ENCODE results near the gene SCNN1G.

The SCNN1G gene

DNA sequence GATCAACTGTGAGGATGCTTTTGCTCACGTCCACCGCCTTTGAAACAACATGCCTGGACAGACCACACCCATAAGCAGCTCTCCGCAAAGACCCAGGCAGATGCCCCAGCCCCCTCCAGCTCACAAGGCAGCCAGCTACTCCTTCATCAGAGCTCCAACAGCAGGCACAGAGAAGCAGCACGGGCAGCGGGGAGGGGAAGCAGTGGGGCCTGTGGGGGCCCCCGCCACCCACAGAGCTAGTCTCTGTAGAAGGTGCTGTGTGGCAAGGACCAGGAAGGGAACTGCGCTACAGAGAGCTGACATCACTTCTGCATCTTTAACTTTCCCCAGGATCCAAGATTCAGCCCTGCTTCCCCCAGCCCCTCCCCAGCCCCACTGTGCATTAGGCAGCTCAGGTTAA lies 10.0 kb upstream of the SCNN1G start:
- H3K36me3 ChIP-seq: no peaks in the 10 kb centered on the region
- TF ChIP-seq, protein P1, sequence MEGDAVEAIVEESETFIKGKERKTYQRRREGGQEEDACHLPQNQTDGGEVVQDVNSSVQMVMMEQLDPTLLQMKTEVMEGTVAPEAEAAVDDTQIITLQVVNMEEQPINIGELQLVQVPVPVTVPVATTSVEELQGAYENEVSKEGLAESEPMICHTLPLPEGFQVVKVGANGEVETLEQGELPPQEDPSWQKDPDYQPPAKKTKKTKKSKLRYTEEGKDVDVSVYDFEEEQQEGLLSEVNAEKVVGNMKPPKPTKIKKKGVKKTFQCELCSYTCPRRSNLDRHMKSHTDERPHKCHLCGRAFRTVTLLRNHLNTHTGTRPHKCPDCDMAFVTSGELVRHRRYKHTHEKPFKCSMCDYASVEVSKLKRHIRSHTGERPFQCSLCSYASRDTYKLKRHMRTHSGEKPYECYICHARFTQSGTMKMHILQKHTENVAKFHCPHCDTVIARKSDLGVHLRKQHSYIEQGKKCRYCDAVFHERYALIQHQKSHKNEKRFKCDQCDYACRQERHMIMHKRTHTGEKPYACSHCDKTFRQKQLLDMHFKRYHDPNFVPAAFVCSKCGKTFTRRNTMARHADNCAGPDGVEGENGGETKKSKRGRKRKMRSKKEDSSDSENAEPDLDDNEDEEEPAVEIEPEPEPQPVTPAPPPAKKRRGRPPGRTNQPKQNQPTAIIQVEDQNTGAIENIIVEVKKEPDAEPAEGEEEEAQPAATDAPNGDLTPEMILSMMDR (IDR thresholded peaks at IDR 0.05; ENCODE audit: low read depth, low read length): no peak
- H3K4me1 ChIP-seq: no peaks in the 10 kb centered on the region
- H3K27me3 ChIP-seq: peaks cover 20% of the 10 kb centered on the region
- no peaks in the 10 kb centered on the region for H3K9me3 ChIP-seq
- no peak overlapping the region for H3K4me3 ChIP-seq (ENCODE audit: low read depth, low read length)
- DNase-seq: no peak

GRCh38 chr16:23172994-23173393 lies 9.6 kb upstream of the SCNN1G start:
- Histone ChIP-seq H3K9me3 (no peaks in the 10 kb centered on the region), H3K4me1 (no peaks in the 10 kb centered on the region), H3K4me3 (ENCODE audit: low read depth, low read length) (no peak overlapping the region), H3K27me3 (peaks cover 17% of the 10 kb centered on the region), H3K36me3 (no peaks in the 10 kb centered on the region)
- TF ChIP-seq, protein P1 (IDR thresholded peaks at IDR 0.05; ENCODE audit: low read depth, low read length): no peak
- no peak for DNase-seq

- Histone ChIP-seq H3K27me3 (peaks cover 13% of the 10 kb centered on the region), H3K36me3 (no peaks in the 10 kb centered on the region), H3K4me1 (no peaks in the 10 kb centered on the region), H3K4me3 (ENCODE audit: low read depth, low read length) (no peak overlapping the region), H3K9me3 (no peaks in the 10 kb centered on the region)
- TF ChIP-seq, protein P1 (IDR thresholded peaks at IDR 0.05; ENCODE audit: low read depth, low read length): no peak
- no peak for DNase-seq
Observed at GRCh38 chr16:23174622-23175021, 7.9 kb upstream of the SCNN1G start.

GRCh38 chr16:23175651-23176050 lies 6.9 kb upstream of the SCNN1G start:
- no peak overlapping the region for H3K4me3 ChIP-seq (ENCODE audit: low read depth, low read length)
- no peak for DNase-seq
- H3K27me3 ChIP-seq: peaks cover 8% of the 10 kb centered on the region
- TF ChIP-seq, protein P1 (IDR thresholded peaks at IDR 0.05; ENCODE audit: low read depth, low read length): no peak
- no peaks in the 10 kb centered on the region for H3K36me3 ChIP-seq
- no peaks in the 10 kb centered on the region for H3K9me3 ChIP-seq
- H3K4me1 ChIP-seq: no peaks in the 10 kb centered on the region

DNA sequence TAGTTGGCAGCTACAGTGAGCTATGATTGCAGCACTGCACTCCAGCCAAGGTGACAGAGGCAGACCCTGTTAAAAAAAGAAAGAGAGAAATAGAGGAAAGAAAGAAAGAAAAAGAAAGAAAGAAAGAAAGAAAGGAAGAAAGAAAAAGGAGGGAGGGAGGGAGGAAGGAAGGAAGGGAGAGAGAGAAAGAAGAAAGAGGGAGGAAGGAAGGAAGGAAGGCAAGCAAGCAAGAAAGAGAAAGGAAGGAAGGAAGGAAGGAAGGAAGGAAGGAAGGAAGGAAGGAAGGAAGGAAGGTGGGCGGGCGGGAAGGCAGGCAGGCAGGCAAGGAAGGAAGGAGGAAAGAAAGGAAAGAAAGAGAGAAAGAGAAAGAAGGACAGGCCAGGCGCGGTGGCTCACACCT lies 1.0 kb upstream of the SCNN1G start:
- Histone ChIP-seq H3K4me3 (ENCODE audit: low read depth, low read length) (no peak overlapping the region), H3K36me3 (no peaks in the 10 kb centered on the region), H3K9me3 (no peaks in the 10 kb centered on the region), H3K27me3 (peaks cover 54% of the 10 kb centered on the region), H3K4me1 (no peaks in the 10 kb centered on the region)
- TF ChIP-seq, protein P1 (IDR thresholded peaks at IDR 0.05; ENCODE audit: low read depth, low read length): no peak
- no peak for DNase-seq

DNA sequence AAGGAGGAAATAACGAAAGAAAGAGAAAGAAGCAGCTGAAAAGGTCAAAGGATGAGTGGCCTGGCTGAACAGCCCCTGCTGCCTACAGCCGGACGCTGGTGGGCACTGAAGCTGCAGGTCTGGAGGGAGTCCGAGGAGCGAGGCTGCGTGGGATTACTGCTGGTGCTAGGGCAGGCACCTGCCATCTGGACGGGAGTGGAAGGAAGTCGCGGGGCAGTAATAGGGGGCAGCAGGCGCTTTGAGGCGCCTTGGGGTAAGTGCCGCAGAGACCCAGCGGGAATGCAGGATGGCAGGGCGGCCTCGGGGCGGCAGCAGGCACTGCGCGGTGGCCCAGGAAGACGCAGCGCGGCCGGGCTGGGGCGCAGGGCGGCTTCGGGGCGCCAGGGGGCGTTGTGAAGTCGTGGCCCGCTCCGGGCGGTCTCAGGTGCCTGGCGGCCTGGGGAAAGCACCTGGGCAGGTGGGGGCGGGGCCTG lies 303 bp upstream of the SCNN1G start:
- no peak overlapping the region for H3K4me3 ChIP-seq (ENCODE audit: low read depth, low read length)
- TF ChIP-seq, protein P1 (IDR thresholded peaks at IDR 0.05; ENCODE audit: low read depth, low read length): peak; percentile 70
- H3K27me3 ChIP-seq: peaks cover 58% of the 10 kb centered on the region
- no peaks in the 10 kb centered on the region for H3K4me1 ChIP-seq
- H3K36me3 ChIP-seq: no peaks in the 10 kb centered on the region
- H3K9me3 ChIP-seq: no peaks in the 10 kb centered on the region
- DNase-seq: peak; percentile 81
